ENCODE results near the gene SORBS1.

DNA sequence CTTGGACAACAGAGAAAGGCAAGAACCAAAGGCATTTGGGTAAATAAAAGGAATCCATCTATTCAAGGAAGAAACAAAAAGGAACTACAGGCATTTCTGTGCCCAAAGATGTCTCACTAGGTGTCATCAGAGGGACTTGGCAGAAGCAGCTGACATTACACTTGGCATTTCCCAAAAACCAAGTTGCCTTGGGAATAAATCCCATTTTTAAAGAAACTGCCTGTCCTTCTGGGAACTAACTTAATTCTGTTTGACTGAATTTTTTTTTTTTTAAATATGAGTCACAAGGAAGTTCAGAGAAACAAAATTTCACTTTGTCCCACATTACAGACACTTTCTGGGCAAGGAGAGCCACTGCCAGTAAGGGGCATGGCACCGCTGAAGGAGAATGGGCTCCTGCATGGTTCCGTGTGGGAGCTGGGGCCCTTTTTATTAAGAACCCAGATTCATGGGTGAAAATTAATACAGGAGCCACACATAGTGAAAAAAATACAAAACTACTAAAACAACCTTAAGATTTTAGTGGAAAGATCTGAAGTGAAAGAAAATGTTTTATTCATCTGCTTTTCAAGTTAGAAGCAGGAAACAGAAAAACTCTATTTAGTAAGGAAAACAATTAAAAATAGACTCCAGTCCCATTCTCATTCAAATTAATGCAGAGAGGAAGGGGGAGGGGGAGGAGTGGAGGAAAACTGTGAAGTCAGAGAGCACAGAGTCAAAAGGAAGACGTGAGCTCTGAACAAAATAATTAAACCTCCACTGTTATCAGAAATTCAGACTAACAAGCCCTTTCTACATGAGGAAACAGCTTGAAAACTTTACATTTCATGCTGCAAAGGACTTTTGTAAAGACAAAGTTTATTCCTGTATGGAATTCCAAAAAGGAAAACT is 151.9 kb downstream of the SORBS1 start:
- TF ChIP-seq GATA2 (IDR thresholded peaks at IDR 0.05; ENCODE audit: low read depth, low read length) (no peak), GATA3 (IDR thresholded peaks at IDR 0.05; ENCODE audit: low read depth, low read length) (no peak)

All from SH-SY5Y (cell line).